HPDE6-E6E7 (cell line): ENCODE results near the gene MOGAT1.

Source experiments
- DNase-seq: peaks from one replicate; pipeline ENCODE4 v3.0.0; 2011; ENCODE audit warnings: missing footprints; ENCODE audit errors: extremely low spot score

The MOGAT1 gene, protein sequence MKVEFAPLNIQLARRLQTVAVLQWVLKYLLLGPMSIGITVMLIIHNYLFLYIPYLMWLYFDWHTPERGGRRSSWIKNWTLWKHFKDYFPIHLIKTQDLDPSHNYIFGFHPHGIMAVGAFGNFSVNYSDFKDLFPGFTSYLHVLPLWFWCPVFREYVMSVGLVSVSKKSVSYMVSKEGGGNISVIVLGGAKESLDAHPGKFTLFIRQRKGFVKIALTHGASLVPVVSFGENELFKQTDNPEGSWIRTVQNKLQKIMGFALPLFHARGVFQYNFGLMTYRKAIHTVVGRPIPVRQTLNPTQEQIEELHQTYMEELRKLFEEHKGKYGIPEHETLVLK

DNA sequence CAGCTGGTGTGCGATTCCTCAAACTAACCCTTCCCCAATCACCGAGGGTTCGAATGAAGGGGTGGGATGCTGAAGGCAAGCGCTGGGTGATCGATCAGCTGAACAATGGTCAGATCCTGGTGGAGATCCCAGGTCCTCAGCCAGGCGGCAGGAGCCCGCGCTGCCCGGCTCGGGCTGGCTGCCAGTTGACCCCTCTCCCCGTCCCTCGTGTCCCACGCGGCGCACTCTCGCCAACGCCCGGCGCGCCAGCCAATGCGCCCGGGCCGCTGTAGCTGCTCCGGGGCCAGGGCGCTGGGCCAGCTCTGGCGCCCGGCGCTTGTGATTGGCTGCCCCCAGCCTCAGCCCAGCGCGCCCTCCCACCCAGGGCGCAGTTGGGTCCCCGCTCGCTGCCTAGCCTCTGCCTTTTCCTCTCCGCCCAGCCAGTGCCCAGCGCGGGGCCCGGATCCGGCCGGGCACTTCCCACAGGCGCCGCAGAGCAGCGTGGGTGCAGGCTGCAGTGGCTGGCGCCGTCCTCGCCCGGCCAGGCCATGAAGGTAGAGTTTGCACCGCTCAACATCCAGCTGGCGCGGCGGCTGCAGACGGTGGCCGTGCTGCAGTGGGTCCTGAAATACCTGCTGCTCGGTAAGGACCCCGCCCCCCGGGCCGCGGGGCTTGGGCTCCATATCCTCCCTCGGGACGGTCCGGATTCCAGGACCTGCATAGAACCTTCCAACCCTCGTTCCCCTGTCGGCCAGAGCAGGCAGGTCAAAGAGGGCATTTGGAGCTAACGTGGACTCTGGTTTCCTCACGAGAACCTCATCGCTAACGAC is at the start of gene MOGAT1:
MOGAT1 (plus strand) TSS at position 400 of the 809 bp plus-strand sequence; CDS start at position 528, 128 bp downstream.
- no peak for DNase-seq

DNA sequence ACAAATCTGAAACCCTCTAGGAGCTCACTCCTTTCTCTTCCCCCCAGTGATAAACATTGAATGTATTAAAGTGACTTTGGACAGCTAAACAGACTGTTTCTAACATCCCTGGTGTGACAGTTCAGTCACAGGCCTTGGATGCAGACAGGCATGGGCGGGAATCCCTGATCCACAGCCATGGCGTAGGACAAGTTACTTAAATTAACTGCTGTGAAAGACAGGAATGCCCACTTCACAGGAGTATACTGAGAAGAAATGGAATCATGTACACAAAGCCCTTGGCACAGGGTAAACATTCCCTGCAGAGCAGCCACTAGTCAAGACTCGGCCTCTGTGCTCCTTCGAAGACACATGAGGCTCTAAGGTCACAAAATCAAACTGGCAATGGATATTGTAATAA is 49.6 kb upstream of the MOGAT1 start:
- DNase-seq = no peak

DNA sequence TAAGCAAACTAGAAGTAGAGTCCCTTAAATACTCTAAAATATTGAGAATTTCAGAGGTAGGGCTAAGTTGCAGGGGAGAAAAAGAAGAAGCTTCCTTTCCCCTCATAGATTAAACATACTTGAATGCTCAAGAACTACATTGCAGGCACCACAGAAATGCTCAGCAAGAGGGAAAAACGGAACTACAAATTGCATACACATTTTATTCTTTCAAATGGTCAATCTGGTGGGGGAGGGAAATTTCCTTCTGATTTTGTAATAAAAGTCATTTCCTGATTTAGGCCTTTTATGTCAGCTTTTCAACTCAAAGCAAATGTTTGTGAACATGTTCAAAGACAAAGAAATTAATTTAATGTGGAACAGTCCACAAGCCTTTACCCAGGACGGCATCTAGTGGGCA is 48.5 kb upstream of the MOGAT1 start:
- no peak for DNase-seq

DNA sequence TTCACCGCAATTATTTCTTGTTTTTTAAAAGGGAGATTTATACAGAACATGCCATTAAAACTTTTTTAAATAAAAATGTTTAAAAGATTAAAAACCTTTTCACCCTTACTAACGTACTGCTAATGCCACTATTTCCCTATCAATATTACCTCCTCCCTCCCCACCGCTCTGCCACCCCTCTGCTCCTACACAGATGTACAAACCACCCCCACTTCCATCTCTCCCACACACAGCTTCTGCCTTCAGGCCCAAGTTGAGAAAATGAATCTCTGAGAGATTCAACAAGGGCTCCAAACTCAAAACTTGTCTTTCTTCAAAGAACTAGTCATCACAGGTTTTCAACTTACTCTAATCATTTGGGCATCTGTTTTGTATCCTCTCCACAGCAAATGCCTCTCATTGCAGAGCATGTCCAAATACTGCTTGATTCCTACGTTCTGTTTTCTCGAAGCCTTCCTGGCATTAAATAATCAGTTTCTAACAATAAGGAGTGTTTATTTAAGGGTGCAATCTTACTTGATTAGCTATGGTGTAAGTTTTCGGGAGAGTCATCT is 47.6 kb upstream of the MOGAT1 start:
- DNase-seq = no peak

DNA sequence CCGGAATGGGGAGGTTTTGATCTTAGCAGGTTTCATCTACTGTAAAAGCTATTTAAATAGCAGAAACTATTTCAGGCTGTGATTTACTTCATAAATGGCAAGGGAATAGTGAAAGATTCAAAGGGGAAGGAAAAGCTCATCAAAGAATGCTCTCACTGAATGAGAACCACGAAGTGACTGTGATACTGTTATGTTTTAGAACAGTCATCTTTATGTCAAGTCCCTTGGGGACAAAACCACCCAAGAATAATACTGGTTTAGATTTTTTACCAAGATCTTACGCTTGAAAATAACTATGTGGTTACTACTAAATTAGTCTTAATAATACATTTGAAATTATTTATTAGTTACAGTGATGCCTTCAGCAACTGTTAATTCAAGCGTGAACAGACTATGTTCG is 43.7 kb upstream of the MOGAT1 start:
- no peak for DNase-seq

DNA sequence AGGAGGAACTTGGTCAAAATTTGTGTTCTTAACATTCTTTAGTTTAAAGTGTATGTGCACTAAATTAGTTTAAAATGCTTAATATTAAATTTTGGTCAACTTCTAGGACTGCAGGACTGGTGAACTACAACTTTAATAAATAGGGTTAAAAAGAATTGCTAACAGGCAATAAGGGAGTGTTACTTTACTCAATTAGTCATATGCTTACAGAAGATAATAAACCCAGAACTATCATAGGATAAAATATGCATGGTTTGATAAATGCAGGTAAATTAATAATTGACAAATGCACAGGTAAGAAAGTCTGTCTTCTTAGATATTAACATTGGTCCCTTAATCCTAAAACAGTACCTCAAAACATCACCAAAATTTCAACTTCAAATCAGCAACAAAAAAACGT is 36.2 kb upstream of the MOGAT1 start:
- DNase-seq = no peak

DNA sequence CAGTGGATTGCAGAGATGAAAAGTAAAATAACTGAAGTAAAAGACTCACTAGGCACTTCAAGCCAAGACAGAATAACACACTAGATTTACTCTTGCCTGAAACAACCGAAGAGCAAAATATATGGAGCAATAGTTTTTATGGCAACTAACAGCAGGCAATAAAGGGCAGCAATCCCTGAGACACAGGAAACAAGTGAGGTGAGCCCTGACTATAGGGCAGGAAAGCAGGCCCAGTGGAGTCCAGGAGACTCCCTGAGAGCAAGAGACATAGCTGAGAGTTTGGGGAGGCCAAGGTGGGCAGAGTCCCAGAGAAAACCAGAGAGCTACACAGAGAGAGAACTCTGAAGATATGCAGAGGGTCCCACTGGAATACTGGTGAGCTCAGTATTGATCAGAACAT is 34.4 kb upstream of the MOGAT1 start:
- DNase-seq = no peak

DNA sequence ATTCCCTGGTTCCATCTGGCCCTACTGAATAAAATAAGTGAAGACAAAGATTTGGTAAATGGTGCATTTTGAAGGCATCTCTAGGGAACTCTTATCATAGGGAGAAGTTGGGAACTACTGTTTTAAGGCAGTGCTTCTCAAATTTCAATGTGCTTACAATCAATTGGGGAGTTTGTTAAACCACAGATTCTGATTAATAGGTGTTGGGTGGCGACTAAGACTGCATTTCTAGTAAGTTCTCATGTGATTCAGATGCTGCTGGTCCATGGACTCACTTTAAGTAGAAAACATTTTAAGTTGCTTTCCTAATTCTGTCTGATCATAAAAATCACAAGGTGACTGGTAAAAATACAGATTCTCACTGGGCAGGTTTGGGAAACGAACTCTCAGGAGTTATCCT is 30.1 kb upstream of the MOGAT1 start:
- no peak for DNase-seq

DNA sequence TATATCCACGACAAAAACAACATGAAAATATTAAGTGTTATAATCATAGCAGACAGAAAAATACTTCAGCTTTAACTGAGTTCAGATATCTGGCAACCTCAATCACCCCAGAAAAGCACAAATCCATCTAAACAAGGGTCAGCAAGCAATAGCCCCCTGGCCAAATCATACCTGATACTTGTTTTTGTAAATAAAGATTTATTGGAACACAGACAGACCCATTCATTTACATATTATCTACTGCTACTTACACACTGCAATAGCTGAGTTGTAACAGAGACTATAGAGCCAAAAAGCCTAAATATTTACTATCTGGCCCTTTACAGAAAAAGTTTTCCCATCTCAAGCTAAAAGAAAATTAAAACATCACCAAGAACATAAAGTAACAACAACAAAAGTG is 28.3 kb upstream of the MOGAT1 start:
- DNase-seq = no peak

DNA sequence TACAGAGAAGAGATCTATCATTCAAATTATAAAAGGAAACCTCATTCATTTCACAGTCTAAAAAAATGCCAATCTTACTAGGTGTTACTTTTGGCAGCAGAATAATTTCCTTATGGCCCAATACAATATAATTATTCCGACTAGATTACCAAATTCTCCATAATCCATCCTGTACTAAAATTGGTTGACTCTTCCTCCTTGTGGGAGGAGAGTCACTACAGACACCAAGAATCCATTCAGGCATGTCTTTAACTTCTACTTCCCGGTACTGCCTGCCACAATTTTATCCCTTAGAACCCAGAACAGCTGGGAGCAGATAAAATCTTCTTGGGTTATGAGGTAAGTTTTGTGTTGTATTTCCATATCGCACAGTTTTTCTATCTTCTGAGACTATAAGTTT is 25.4 kb upstream of the MOGAT1 start:
- DNase-seq = no peak

DNA sequence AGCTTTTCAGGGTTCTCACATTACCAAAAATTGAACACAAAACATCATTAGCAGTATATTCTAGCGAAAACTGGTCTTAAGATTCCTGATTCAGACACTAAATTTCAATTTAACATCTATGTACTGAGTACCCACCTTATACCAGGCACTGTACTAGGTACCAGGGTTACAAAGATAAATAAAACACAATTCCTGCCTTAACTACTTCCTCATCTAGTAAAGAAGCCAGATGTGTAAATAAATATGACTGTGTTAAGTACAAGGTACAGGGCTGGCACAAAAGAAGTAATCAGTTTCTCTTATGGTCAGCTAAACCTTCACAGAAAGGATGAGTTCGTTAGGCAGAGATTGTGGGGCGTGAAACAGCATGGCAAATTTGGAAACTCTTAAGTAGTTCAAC is 21.7 kb upstream of the MOGAT1 start:
- DNase-seq = no peak

DNA sequence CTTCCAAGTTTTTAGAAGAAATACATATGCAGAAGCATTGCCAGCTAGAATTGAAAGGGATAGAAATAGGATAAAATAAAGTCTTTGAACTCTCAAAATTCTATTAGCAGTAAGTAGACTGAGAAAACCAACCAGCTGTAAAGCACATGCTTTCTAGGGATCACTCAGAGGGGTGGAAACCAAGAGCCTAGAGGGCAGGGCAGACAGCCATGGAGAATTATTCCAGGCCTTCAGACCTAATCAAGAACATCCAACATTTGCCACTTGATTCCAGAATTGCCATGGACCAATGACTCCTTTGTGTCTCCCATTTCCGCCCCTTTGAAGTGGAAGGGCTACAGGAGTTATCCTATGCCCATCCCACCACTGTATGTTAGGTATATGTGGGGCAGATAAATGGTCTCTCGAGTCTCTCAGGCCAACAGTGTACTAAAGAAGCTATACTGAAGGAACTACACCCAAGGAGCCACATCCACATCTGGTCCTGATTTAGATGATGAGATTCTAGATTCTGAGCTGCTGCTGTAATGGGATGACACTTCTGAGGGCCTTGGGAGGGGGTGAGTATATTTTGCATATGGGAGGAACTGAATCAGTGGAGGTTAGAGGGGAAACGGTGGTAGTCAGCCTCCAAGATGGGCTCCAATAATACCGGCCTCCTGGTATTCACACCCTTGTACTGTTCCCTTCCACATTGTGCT is 19.6 kb upstream of the MOGAT1 start:
- DNase-seq = no peak

DNA sequence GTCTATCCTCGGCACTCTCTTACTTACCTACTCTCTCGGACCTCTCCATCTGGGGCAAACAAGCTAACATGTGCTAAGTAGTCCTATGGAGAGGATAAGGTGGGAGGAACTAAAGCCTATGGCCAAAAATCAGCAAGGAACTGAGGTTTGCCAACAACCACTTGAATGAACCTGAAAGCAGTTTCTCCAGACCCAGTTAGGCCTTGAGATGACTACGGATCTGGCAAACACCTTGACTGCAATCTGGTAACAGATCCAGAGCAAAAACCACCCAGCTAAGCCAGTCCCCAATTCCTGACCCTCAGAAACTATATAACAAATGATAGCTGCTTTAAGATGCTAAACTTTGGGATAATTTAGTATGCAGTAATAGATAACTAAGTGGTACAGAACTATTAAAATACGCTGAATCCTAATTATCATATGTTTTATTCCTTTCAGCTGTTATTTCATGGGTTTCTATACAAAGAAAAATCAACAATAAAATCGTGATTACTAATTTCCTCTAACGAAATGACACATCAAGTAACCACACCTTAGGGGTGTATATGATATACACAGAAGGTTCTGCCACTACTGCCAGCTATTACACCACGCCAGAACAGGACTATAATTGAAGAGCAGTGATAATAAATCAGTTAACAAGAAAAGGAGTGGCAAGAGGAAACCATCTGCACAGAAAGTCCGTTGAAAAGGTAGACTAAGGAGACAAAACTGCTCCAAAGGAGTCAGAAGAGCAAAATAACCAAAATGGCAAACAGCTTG is 18.8 kb upstream of the MOGAT1 start:
- no peak for DNase-seq

DNA sequence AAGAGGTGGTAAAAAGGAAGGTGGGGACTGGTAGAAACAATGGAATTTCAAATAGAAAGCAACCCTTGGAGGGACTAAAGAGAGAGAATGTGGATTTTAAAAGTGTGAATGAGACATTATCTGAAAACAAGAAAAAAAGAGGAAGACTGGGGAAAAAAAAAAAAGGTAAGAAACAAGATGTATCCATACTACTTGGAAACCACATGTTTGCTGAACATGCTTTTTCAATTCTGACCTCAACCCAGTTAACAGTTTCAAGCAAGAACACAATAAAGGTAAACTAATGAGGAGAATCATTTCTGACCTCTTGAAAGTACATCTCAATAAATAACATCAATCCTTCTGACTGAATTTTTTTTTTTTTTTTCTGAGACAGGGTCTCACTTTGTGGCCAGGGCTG is 18.2 kb upstream of the MOGAT1 start:
- no peak for DNase-seq

DNA sequence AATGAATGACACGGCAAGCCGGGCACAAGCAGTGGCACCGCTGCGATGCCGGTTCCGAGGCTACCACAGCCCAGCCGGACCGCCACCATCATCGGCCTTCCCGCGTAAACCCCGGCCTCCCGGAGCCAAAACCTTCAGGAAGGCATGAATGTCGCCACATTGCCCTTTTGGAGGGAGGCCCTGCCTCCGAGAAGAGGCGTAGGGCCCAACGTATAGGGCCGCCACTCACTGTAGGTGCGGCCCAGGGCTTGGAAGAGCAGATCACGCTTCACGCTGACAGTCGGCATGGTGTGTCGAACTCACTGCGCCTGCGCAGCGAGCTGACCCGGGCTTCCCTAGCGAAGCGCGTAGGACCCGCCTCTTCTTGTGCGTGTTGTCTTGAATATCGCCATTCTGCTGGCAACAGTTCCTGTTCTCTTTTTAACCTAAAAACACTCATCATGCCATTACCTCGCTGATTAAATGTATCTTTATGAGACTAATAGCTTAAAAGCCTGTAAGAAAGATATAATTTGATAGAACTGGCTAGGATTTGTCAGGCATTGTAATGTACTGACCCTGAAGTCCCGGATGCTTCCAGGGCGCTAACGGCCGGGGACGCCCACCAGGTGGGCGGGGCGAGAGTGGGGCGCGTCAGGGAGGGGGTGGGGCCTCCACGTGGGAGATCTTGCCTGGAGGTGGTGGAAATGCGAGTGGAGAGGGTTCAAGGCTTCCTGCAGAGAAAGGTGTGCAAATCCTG is 15.5 kb upstream of the MOGAT1 start, which contains the start of gene FARSB:
FARSB (minus strand) TSS at position 306 of the 739 bp plus-strand sequence; CDS start at position 287, 19 bp downstream.
- DNase-seq = peak; percentile 93

DNA sequence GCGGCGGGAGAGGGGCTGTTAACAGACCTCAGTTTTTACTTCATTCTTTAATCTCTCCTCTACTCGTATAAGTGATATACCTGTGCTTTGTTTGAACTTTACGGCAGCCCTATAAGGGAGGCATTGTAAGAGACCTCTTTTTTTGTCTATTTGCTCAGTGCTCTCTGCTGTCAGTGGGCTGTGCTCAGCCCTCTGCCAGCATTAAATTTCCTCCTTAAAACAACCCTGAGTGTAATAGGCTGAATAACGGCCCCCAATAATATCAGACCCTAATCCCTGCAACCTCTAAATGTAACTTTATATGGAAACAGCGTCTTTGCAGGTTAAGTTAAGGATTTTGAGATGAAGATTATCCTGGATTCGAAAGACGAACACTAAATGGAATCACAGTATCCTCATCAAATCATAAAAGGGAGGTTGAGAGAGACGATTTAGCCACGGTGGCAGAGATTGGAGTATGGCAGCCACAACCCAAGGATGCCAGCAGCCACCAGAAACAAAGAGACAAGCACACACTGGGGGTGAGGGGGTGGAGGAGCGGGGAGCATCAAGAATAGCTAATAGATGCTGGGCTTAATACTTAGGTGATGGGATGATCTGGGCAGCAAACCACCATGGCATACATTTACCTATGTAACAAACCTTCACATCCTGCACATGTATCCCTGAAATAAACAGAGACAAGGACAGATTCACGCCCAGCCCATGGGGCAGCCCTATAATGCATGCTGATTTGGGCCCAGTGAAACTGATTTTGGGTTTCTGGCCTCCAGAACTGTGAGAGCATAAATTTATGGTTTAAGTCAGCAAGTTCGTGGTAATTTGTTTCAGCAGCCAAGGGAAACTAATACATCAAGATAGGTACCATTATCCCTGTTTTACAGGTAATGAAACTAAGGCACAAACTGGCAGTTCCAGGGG is 14.7 kb upstream of the MOGAT1 start:
- DNase-seq = no peak

DNA sequence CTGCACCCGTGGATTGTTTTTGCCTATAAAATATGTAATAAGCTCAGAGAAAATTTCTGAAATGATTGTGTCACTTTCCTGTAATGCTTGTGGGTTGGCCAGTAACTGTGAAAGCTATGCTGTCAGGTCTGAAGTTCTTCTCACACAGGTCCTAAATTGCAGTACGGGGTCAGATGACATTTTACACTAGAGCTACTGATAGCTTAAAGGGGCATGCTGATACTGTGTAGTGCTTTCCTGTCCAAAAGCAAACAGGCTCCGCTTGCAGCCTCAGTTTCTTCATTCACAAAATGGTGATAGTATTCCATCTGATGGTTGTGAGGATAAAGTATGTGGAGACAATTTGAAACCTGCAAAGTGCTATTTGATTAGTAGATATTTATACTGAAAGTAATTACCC is 8.0 kb upstream of the MOGAT1 start:
- no peak for DNase-seq

DNA sequence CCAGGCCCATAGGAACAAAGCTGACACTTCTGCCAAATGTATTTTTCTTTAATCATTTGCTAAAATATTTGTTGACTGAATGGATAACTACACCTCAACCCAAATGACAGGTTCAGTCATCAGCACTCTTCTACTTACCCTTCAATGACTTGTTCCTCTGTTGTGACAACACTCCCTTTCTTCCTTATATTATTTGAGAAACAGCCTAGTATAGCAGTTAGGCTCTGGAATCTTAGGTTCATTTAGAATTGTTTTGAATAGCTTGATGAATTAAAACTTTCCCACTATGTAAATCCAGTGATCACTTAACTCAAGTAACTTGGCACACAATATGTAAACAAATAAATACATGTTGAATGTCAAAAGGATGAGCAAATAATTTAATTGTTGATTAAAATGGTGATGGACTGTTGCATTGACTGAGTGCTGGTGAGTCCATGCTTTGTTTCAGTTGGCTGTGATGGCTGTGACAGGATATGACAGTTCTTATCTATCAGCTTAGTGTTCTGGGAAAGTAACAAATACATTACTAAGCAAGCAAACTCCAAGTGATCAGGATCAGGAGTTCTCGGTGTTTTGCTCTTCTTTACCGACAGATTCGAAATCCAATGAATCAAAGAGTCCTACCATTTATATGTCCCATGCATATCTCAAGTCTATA is 2.8 kb upstream of the MOGAT1 start:
- DNase-seq = no peak

DNA sequence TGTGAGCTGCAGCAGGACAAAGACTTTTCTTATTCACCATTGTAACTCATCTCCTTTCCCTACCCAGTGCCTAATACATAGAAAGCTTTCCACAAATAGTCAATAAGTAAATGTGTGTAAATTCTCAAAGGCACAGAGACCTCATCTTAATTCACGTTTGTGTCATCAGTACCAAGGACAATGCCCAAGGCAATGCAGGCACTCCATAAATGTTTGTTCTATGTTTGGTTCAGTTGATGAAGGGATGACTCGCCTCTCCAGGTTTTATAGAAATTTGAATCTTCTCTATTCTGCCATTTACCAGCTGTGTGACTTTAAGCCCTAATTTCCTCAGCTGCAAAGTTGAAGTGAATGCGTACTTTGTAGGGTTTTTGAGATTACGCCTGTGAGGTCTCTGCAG is 2.1 kb upstream of the MOGAT1 start:
- DNase-seq = no peak
